RPMI8226 (cell line): Measurements from ENCODE around the gene SPINK6.

Experiments used
- DNase-seq: peaks from one replicate; pipeline ENCODE4 v3.0.0-alpha.2; 2015

Gene SPINK6

GRCh38 chr5:148202531-148203203, at the start of gene SPINK6:
TSS of gene SPINK6 (plus strand) at chr5:148203042. CDS start at chr5:148203097, 55 bp downstream.
- DNase-seq: no peak

GRCh38 chr5:148156609-148157008, 46.2 kb upstream of the SPINK6 start:
- no peak for DNase-seq

- no peak for DNase-seq
These were observed 40.8 kb upstream of the SPINK6 start for GRCh38 chr5:148162038-148162437.

- no peak for DNase-seq
These were observed 39.5 kb upstream of the SPINK6 start for GRCh38 chr5:148163345-148163744.

- DNase-seq: no peak
These were observed 36.1 kb upstream of the SPINK6 start for GRCh38 chr5:148166550-148167283.

- no peak for DNase-seq
These were observed 34.6 kb upstream of the SPINK6 start, which contains the start of gene SPINK14 for GRCh38 chr5:148168246-148168645. TSS of gene SPINK14 (plus strand) at chr5:148168546. CDS start at chr5:148169733, 1,187 bp downstream.

GRCh38 chr5:148172377-148172776, 30.5 kb upstream of the SPINK6 start:
- DNase-seq: no peak

GRCh38 chr5:148176480-148176879, 26.4 kb upstream of the SPINK6 start:
- no peak for DNase-seq

GRCh38 chr5:148177207-148177606, 25.6 kb upstream of the SPINK6 start:
- no peak for DNase-seq

GRCh38 chr5:148179234-148179824, 23.5 kb upstream of the SPINK6 start:
- DNase-seq: peak; percentile 63

GRCh38 chr5:148186248-148187003, 16.4 kb upstream of the SPINK6 start:
- no peak for DNase-seq

GRCh38 chr5:148191010-148191409, 11.8 kb upstream of the SPINK6 start:
- no peak for DNase-seq

- DNase-seq: no peak
These were observed 9.6 kb upstream of the SPINK6 start for GRCh38 chr5:148193202-148193601.

- DNase-seq: no peak
These were observed 1.7 kb upstream of the SPINK6 start for GRCh38 chr5:148201151-148201550.

- DNase-seq: no peak
These were observed 2.4 kb downstream of the SPINK6 start for GRCh38 chr5:148205044-148205806.

GRCh38 chr5:148205865-148206264, 3.0 kb downstream of the SPINK6 start:
- no peak for DNase-seq

GRCh38 chr5:148206620-148207019, 3.8 kb downstream of the SPINK6 start:
- DNase-seq: no peak

GRCh38 chr5:148208226-148208625, 5.4 kb downstream of the SPINK6 start:
- no peak for DNase-seq

- DNase-seq: no peak
These were observed 6.4 kb downstream of the SPINK6 start for GRCh38 chr5:148209151-148209770.

- DNase-seq: peak; percentile 59
These were observed 11.9 kb downstream of the SPINK6 start for GRCh38 chr5:148214665-148215185.

GRCh38 chr5:148221508-148221907, 18.7 kb downstream of the SPINK6 start:
- no peak for DNase-seq
